ENCODE data around the gene KIAA0930. TPM values are rescaled to one million over a fixed set of nuclear protein-coding genes. Genes with fewer than 3 reads are reported as not detected.

The KIAA0930 gene
- total RNA-seq, 1 donor from 2014 or later: 60.2 TPM

- no peak for DNase-seq (ENCODE audit: low read depth, low spot score)
- H3K36me3 Mint-ChIP-seq (ENCODE audit: low read depth): no peaks in the 10 kb centered on the region
- no peak overlapping the region for H3K4me3 Mint-ChIP-seq
- H3K27me3 Mint-ChIP-seq (ENCODE audit: low read depth): no peaks in the 10 kb centered on the region
- peaks cover 62% of the 10 kb centered on the region for H3K4me1 Mint-ChIP-seq
- no peak for TF ChIP-seq CTCF (conservative IDR thresholded peaks at IDR 0.05)
- no peaks in the 10 kb centered on the region for H3K9me3 Mint-ChIP-seq
- H3K27ac Mint-ChIP-seq (ENCODE audit: unreplicated experiment): peak overlapping the region; percentile 19
These were observed 28.8 kb downstream of the KIAA0930 start for GRCh38 chr22:45211848-45212247.

DNA sequence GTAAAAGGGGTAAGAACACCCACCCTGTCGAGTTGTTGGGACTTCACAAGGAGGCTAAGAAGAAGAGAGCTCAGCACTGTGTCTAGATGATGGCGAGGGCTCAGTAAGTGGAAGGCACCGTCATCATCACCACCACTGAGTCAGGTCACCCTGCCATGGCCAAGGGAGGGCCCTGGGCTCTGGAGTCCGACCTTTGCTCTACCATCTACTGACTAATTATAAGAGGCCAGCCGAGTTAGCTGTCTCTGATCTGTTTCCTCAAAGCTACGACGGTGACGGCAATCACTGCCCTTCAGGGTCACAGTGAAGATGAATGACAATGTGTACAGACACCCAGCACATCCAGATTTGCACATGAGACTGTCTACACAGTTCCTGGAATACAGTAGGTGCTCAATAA is 29.3 kb downstream of the KIAA0930 start:
- H3K36me3 Mint-ChIP-seq (ENCODE audit: low read depth): no peaks in the 10 kb centered on the region
- H3K27me3 Mint-ChIP-seq (ENCODE audit: low read depth): no peaks in the 10 kb centered on the region
- peaks cover 58% of the 10 kb centered on the region for H3K4me1 Mint-ChIP-seq
- no peak overlapping the region for H3K4me3 Mint-ChIP-seq
- H3K9me3 Mint-ChIP-seq: no peaks in the 10 kb centered on the region
- H3K27ac Mint-ChIP-seq (ENCODE audit: unreplicated experiment): no peak overlapping the region
- no peak for TF ChIP-seq CTCF (conservative IDR thresholded peaks at IDR 0.05)
- DNase-seq (ENCODE audit: low read depth, low spot score): no peak

DNA sequence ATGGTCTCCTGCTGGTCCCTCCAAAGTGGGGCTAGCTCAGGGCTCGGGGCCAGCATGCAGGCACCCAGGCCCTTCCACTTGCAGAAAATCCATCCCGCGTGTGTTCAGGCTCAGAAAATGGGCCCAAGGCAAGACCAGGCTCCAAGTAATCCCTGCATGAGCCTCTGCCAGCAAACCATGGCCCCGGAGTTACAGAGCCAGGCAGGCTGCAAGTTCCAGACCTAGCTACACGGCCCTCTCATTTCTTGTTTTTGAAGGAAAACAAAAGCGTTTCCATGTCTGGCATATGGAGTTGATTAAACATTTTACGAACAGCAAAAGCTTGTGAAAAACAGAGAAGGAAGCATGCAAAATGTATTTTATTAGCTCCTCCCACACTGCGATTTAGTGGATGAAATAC is 29.7 kb downstream of the KIAA0930 start:
- Mint-ChIP-seq H3K9me3 (no peaks in the 10 kb centered on the region), H3K27me3 (ENCODE audit: low read depth) (no peaks in the 10 kb centered on the region), H3K36me3 (ENCODE audit: low read depth) (no peaks in the 10 kb centered on the region), H3K4me1 (peaks cover 54% of the 10 kb centered on the region), H3K4me3 (no peak overlapping the region), H3K27ac (ENCODE audit: unreplicated experiment) (peak overlapping the region; percentile 50)
- TF ChIP-seq CTCF (conservative IDR thresholded peaks at IDR 0.05): no peak
- DNase-seq (ENCODE audit: low read depth, low spot score): no peak

- Mint-ChIP-seq H3K4me3 (no peak overlapping the region), H3K27ac (ENCODE audit: unreplicated experiment) (no peak overlapping the region)
These were observed 30.1 kb downstream of the KIAA0930 start for GRCh38 chr22:45210577-45210976.

DNA sequence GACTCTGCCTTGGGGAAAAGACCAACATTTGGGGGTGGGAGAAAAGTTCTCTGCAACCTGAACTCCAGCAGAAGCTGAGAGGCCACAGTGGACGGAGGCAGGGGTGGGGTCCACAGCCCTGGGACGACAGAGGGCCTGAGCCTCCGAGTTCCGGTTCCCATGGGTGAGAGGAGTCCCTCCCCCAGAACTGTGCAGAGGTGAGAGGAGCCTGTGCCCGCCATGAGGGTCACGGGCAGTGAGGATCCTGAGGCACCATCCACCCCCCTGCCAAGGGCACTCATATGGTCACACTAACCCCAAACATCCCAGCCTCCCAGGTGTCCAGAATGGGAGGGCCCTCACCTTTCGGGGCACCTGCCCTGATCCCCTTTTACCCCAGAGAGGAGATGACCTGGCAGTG is 30.5 kb downstream of the KIAA0930 start:
- TF ChIP-seq CTCF (conservative IDR thresholded peaks at IDR 0.05): no peak
- no peak for DNase-seq (ENCODE audit: low read depth, low spot score)
- H3K9me3 Mint-ChIP-seq: no peaks in the 10 kb centered on the region

More at GRCh38 chr22:45210577-45210976, 30.1 kb downstream of the KIAA0930 start:
- Mint-ChIP-seq H3K36me3 (ENCODE audit: low read depth) (no peaks in the 10 kb centered on the region), H3K27me3 (ENCODE audit: low read depth) (no peaks in the 10 kb centered on the region), H3K9me3 (no peaks in the 10 kb centered on the region), H3K4me1 (peaks cover 50% of the 10 kb centered on the region)
- no peak for TF ChIP-seq CTCF (conservative IDR thresholded peaks at IDR 0.05)
- no peak for DNase-seq (ENCODE audit: low read depth, low spot score)

More for the DNA sequence above, 30.5 kb downstream of the KIAA0930 start:
- no peak overlapping the region for H3K4me3 Mint-ChIP-seq
- H3K36me3 Mint-ChIP-seq (ENCODE audit: low read depth): no peaks in the 10 kb centered on the region
- peaks cover 46% of the 10 kb centered on the region for H3K4me1 Mint-ChIP-seq
- H3K27me3 Mint-ChIP-seq (ENCODE audit: low read depth): no peaks in the 10 kb centered on the region
- no peak overlapping the region for H3K27ac Mint-ChIP-seq (ENCODE audit: unreplicated experiment)

All from neural crest cell (in vitro differentiated cells).